HG02970 (cell line): ENCODE data around the gene NEU4.
"Not testable (repeated sequence)": the region's sequence is repeated elsewhere in the genome, so short reads cannot be mapped to it uniquely, and the experiment has no call there.

ENCODE experiments used
- ATAC-seq: cut with Tn5 transposase; IDR thresholded peaks from one replicate; pipeline ENCODE4 v1.9.1; 2021; ENCODE audit warnings: mild to moderate bottlenecking, moderate library complexity, moderate number of reproducible peaks; ENCODE audit not compliant: unreplicated experiment, low FRiP score

The NEU4 gene

GRCh38 chr2:241798081-241798630, 10.8 kb upstream of the NEU4 start:
- ATAC-seq, result no peak

GRCh38 chr2:241798631-241799521, 10.1 kb upstream of the NEU4 start:
- no peak for ATAC-seq

- no peak for ATAC-seq
Measured at GRCh38 chr2:241799522-241800197, 9.3 kb upstream of the NEU4 start.

GRCh38 chr2:241800198-241800903, 8.6 kb upstream of the NEU4 start:
- ATAC-seq, result not testable (repeated sequence)

DNA sequence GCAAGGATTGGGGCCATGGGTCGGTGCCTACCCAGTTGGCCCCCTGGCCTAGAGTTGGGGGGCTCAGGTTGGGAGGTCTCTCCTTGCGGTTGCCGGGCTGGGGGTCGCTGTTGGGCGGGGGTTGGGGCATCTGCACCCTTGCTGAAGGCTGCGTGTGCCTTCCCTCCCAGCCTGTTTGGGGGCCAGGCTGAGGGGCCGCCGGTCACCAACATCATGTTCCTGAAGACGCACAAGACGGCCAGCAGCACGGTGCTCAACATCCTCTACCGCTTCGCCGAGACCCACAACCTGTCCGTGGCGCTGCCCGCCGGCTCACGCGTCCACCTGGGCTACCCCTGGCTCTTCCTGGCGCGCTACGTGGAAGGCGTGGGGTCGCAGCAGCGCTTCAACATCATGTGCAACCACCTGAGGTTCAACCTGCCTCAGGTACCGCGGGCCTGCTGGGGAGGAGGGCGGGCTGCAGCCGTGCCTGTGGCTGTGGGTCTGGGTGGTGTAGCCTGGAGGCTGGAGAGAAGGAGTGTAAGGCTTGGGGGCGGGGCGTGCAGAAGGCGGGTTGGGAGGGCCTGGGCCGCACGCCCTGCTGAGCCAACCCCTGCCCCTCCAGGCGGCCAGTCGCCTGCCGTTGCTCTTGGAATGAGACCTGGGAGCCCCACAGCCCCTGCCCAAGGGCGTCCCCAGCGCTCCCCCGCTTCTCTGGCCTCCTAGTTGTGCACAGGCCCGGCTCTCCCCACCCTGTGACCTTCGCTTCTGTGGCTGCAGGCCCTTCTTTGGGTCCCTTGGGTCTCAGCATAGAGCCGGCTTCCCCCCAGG, 7.2 kb upstream of the NEU4 start:
- no peak for ATAC-seq

DNA sequence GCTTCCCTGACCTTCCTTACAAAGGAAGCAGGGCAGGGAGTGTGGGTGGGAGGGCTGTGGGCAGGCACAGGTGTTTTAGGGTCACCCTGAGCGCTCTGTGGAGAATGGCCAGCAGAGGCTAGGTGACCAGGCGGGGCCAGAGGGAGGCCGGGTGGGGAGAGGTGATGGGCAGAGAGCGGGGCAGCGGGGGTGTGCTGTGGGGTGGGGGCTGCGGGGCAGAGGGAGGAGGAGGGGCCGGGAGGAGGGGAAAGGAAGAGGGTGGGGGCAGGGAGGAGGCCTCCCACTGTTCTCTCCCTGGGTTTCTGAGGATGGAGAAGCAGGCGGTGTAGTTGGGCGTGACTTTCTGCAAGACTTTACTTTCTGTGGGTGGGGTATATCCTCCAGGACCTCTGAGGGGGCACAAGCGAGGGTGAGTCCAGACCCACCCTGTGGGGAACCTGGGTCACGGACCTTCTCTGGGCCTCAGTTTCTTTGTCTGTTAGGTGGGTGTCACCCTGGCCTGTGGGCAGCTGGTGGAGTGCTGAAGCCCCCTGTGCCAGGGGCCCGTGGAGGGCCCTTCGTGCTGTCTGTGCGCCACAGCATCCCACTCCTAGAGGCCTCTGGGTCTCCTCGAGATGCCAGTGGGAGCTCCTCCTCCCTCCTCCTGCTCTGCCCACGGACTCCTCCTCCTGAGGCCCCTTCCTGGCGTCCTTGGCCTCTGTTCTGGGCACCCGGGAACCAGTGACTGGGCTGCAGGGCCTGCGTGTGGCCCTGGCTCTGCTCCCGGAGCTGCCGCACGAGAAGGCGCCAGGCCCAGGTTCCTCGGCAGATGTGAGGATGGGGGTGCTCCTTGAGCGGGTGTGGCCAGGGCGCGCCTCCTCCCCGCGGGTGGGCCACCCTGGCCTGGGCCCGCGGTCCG, 6.3 kb upstream of the NEU4 start:
- ATAC-seq, result no peak

- ATAC-seq, result no peak
Measured at GRCh38 chr2:241803387-241804325, 5.3 kb upstream of the NEU4 start.

GRCh38 chr2:241804326-241805229, 4.4 kb upstream of the NEU4 start:
- no peak for ATAC-seq

- ATAC-seq, result not testable (repeated sequence)
Measured at GRCh38 chr2:241806217-241806616, 2.8 kb upstream of the NEU4 start.

DNA sequence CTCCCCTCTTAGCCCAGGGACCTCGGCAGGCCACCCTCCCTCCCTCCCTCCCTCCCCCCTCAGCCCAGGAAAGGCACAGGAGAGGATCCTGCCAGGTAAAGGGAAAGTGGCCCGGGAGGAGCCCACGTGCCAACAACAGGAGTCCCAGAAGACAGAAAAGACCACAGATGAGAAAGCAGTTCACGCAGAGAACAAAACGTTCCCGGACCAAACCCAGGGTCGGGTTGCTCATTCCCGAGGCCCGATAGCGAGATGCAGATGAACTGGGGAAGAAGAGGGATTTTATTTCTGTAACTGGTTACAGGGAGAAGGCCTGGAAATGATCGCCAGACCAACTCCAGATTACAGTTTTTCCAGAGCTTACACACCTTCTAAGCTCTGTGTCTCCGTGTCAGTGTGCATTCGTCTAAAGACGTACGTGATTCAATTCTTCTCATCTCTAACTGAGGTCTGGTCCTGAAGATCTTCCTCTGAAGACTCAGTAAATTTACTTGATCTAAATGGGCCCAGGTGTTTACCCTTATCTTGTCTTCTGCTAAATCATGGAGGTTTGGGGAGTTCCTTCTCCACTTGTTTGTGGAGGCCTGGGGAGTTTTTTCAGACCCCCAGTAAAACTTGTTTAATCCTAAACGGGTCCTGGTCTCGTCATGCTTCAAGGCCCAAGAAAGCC, 807 bp upstream of the NEU4 start:
- ATAC-seq, result no peak

GRCh38 chr2:241809383-241810306, 652 bp downstream of the NEU4 start:
- ATAC-seq, result no peak

GRCh38 chr2:241810307-241811200, 1.6 kb downstream of the NEU4 start:
- no peak for ATAC-seq

DNA sequence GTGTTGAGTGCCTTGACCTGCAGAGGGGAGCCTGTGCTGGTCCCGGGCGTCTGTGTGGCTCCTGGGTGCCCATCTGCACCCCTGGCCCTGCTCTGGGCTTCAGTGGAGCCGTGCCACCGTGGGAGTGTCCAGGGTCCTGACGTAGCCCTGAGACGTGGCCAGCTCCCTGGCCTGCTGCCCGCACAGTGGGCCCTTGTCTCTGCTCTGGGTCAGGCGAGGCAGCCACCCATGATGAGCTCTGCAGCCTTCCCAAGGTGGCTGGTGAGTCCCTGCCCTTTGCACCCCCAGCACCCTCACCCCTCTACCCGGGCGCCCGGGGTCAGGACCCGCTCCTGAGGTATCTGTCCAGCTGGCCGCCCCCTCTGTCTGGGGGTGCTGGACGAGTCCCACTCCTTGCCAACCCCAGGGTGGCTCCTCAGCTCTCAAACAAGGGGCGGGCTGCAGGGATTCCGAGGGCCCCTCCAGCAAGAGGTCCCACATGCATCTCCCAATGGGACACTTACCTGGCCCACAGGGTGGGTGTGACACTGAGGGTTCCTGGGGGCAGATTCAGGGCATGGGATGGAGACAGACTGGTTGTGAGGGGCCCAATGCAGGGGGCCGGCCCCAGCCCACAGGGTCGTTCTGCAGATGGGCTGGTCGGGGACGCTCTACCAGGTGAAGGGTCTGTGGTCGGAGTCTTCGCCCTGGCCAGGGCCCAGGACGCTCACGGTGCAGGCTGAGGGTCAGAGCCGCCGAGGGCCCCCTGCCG, 2.4 kb downstream of the NEU4 start:
- ATAC-seq, result no peak
